SK-N-MC (cell line): ENCODE measurements around the gene SNPH.

Experiments
- DNase-seq: peaks from one replicate; pipeline ENCODE4 v3.0.0-alpha.2; 2011; ENCODE audit warnings: low read depth, low spot score
- H3K27ac ChIP-seq: fragments of 200-600 bp; sonication (generic); 2 replicates; pipeline ENCODE4 v1.5.1; 2016; ENCODE audit warnings: mixed run types
- H3K36me3 ChIP-seq: fragments of 200-600 bp; sonication (generic); 2 replicates; pipeline ENCODE4 v1.6.1; 2017; ENCODE audit warnings: antibody characterized with exemption, low read length, mixed read lengths; ENCODE audit not compliant: insufficient read depth
- H3K4me3 ChIP-seq: fragments of 200-600 bp; sonication (generic); 2 replicates; pipeline ENCODE4 v1.5.1; 2016
- H3K9ac ChIP-seq: fragments of 200-600 bp; sonication (generic); 2 replicates; pipeline ENCODE4 v1.8.0; 2017; ENCODE audit warnings: mixed run types, mixed read lengths; ENCODE audit not compliant: insufficient read length
- H3K9me3 ChIP-seq: fragments of 200-600 bp; sonication (generic); 2 replicates; pipeline ENCODE4 v1.6.1; 2017; ENCODE audit warnings: low read depth, mild to moderate bottlenecking, antibody characterized with exemption, low read length, moderate library complexity, mixed read lengths
- EZH2 ChIP-seq: fragments of 200-600 bp; sonication (generic); IDR thresholded peaks from one replicate; pipeline ENCODE4 v1.6.1; 2017; ENCODE audit warnings: antibody characterized with exemption
- FOXP2 ChIP-seq: optimal IDR thresholded peaks from 2 replicates; pipeline ENCODE3; 2011; ENCODE audit warnings: mild to moderate bottlenecking, moderate library complexity; ENCODE audit not compliant: insufficient read depth; ENCODE audit errors: extremely low read length, control extremely low read depth
- POLR2AphosphoS5 ChIP-seq: IDR thresholded peaks from 2 replicates; pipeline ENCODE4 v1.6.1; 2012; ENCODE audit warnings: mild to moderate bottlenecking, low read depth, low read length, borderline replicate concordance

SNPH gene

DNA sequence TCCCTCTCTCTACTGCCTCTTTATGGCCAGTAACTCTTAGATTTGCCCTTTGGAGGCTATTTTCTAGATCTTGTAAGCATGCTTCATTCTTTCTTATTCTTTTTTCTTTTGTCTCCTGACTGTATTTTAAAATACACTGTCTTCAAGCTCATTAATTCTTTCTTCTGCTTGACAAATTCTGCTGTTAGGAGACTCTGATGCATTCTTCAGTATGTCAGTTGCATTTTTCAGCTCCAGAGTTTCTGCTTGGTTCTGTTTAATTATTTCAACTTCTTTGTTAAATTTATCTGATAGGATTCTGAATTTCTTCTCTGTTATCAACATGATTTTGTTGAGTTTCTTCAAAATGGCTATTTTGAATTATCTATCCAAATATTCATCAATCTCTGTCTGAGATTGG, 87.9 kb downstream of the SNPH start:
- no peak overlapping the region for H3K9ac ChIP-seq
- no peak overlapping the region for H3K27ac ChIP-seq
- peaks cover 32% of the 10 kb centered on the region for H3K36me3 ChIP-seq
- TF ChIP-seq FOXP2: no peak
- TF ChIP-seq POLR2AphosphoS5: no peak
- TF ChIP-seq EZH2: no peak
- DNase-seq: no peak
- no peak overlapping the region for H3K4me3 ChIP-seq
- H3K9me3 ChIP-seq: 0 out of 2 replicates have a peak, but pooled peaks cover 2% of the 10 kb centered on the region

DNA sequence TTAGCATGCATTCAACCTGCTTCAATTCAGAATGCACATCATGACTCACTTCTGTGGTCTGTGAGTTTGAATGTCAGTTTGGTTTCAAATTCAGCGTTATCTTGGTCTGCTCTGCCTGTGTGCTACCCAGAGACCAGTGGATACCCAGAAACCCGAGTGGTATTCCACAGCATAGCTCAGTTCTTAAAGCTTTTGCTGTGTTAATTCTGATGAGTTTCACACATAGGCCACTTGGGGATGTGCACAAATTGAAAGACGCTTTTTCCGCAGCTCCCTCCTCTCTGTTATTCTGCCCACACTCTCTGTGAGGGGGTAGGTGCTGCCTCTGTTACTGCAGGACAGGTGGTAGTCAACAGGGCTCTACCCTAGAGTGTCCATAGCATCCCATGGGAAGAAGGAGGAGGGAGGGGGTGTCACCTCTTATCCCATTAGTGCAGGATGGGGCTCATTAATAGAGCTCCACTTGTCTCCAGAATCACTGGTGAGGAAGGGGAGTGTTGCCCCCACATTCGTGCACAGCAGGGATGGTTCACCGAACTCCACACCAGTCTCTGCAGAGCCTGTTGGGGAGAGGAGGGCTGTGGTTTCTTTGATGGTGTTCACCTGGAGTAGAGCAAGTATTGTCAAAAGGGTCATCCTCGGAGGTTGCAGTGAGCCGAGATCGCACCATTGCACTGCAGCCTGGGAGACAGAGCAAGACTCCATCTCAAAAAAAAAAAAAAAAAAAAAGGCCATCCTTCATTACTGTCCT, 92.0 kb downstream of the SNPH start:
- H3K36me3 ChIP-seq: peaks cover 55% of the 10 kb centered on the region
- DNase-seq: no peak

More for the DNA sequence above, 92.0 kb downstream of the SNPH start:
- H3K4me3 ChIP-seq: no peak overlapping the region
- TF ChIP-seq POLR2AphosphoS5 (no peak), FOXP2 (no peak), EZH2 (no peak)
- no peak overlapping the region for H3K27ac ChIP-seq
- no peak overlapping the region for H3K9ac ChIP-seq
- H3K9me3 ChIP-seq: no peaks in the 10 kb centered on the region
